Body of pancreas (tissue), 4 donors: ENCODE measurements around the gene PEMT.

Experiments used
- CTCF ChIP-seq, 7 experiments: fragments of 450-650 bp in 4 of 7; fragments of 200-600 bp in 3 of 7; sonication (generic) in 3 of 7; IDR thresholded peaks; one replicate each; pipeline ENCODE4 v1.5.1; 2016 to 2019; ENCODE audit warnings: antibody characterized with exemption in 7 of 7
- POLR2A ChIP-seq, 3 donors: fragments of 450-650 bp; IDR thresholded peaks; one replicate each; pipeline ENCODE4 v1.6.1; 2016; ENCODE audit warnings: antibody characterized with exemption in 3 of 3, mild to moderate bottlenecking in 2 of 3

- TF ChIP-seq CTCF (IDR thresholded peaks at IDR 0.05) (no peak), POLR2A (IDR thresholded peaks at IDR 0.05) (no peak)
Measured at GRCh38 chr17:17557796-17558195, 33.7 kb downstream of the PEMT start.
